ENCODE results near the gene GDI1.

The GDI1 gene

GRCh38 chrX:154439841-154440240, 2.9 kb downstream of the GDI1 start:
- no peak for DNase-seq

DNA sequence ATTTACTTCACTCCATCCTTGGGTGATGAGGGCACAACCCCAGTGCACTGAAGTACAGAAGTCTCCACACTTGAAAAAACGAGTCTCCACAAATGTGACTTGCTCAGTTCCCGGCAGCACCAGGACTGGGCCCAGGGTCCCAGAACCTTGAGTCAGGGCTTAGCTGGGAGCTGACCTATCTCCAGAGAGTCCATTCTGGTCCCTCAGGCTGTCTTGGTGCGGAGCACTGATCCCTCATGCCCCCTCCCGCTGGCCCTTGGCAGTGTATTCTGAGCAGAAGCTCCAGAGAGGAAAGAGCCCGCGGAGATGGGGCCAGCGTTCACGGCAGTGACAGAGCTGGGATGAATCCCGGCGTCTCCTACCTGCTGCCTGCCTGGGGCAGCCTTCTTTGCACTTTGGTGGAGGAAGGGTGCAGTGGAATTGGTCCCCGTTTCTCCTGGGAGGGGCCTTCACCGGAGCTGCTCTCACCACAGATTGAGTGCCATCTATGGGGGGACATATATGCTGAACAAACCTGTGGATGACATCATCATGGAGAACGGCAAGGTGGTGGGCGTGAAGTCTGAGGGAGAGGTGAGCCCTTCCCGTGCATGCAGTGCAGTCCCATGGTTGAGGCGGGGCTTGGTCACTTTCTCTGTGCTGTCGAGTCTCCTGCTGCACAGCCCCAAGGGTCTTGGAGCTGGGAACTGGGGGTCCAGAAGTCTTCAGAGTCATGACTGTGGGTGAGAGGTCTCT, 3.8 kb downstream of the GDI1 start:
- no peak for DNase-seq

- no peak for DNase-seq
Measured at GRCh38 chrX:154441564-154441963, 4.6 kb downstream of the GDI1 start.

DNA sequence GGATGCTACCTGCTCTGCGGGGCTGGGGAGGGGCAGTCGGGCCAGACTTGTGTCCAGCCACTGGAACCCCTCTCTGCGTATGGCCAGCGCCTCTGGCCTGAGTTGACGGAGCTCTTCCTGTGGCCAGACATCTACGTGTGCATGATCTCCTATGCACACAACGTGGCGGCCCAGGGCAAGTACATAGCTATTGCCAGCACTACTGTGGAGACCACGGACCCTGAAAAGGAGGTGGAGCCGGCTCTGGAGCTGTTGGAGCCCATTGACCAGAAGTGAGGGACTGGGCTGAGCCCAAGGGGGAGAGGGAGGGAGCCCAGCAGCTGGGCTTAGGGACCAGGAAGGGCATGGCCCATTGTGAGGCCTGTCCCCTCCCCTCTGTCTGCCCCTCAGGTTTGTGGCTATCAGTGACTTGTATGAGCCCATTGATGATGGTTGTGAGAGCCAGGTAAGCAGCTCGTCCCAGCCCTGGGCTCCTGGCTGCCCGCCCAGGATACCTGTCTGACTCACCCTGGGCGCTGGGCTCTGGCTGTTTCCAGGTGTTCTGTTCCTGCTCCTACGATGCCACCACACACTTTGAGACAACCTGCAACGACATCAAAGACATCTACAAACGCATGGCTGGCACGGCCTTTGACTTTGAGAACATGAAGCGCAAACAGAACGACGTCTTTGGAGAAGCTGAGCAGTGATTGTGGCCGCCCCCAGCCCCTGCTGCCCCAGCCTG, 5.2 kb downstream of the GDI1 start:
- DNase-seq = no peak

DNA sequence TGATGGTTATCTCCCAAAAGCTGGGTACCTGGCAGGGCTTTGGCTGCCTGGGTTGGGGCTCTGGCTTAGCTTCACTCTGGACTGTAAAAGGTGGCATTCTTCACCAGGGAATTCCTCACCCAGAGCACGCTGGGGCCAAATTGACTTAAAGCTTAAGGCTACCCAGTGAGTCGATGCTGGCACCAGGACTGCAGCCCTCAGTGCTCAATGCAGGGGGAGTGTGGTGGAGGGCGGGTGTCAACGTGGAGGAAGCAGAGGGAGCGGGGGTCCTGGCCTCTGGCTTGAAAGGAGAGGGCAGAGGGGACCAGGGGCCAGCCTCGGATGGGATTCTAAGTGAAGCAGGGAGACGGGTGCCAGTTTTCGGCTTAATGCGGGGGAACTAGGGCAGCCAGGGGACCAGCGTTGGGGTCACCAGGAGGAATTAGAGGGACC, 6.5 kb downstream of the GDI1 start:
- DNase-seq = no peak

GRCh38 chrX:154443992-154444754, 7.2 kb downstream of the GDI1 start, which contains the start of gene FAM50A:
FAM50A (plus strand) TSS chrX:154444141; CDS start chrX:154444236, 95 bp downstream.
- peak; percentile 39 for DNase-seq

DNA sequence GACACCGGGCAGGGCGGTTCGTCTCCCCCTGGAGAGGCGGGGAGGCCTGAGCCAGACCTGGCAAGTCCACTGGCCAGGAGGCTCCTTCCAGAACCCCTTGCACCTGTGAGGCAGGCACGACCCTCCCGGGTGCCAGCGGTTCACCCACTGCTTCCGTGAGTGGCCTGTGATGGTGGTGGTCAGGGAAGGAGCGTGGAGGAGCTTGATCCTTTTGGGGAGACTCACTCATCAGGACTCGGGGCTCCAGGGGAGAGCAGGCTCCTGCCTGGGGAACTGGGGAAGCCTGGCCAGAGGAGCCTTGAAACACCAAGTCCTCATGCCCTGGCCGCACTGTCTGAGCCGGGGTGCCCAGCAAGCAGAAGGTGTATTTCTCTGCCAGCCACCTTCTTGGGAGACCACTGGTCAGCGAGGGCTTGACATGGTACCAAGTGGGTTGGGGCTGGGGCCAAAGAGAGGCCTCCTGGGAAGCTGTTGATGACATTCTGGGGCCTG, 7.8 kb downstream of the GDI1 start:
- no peak for DNase-seq

GRCh38 chrX:154445776-154446175, 8.8 kb downstream of the GDI1 start:
- no peak for DNase-seq

DNA sequence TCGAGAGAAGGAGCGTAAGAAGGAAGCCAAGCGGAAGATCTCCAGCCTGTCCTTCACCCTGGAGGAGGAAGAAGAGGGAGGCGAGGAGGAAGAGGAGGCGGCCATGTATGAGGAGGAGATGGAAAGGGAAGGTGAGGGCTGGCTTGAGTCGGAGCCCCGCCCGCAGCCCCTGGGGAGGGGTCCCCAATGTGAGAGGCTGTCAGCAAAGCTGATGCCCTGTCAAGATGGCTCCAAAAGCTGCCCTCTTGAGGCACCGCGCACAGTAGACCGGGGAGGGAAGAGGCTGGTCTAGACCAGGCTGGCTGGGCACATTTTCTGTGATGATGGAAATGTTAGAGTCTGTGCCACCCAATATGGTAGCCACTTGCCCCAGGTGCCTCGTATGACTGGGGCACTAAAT, 9.5 kb downstream of the GDI1 start:
- no peak for DNase-seq

GRCh38 chrX:154448484-154448883, 11.5 kb downstream of the GDI1 start:
- DNase-seq = no peak

- DNase-seq = no peak
Measured at GRCh38 chrX:154449618-154450017, 12.7 kb downstream of the GDI1 start.

DNA sequence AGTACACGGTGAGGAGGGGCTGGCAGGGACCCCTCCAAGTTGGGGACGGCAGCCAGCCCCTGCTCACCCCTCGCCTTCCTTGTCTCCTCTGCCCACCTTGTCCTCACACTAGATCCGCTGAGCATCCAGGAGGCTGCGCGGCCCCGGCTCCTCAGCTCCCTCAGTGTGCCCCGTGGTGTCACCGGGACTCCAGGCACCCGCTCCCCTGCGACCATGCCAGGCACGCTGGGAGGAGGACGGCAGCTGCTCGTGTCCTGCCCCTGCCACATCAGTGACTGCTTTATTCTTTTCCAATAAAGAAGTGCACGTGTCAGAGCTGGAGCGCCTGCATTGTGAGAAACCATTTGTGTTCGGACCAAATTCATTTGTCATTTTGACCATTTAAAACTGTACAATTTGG, 13.4 kb downstream of the GDI1 start:
- no peak for DNase-seq

GRCh38 chrX:154452823-154453222, 15.9 kb downstream of the GDI1 start:
- DNase-seq = no peak

DNA sequence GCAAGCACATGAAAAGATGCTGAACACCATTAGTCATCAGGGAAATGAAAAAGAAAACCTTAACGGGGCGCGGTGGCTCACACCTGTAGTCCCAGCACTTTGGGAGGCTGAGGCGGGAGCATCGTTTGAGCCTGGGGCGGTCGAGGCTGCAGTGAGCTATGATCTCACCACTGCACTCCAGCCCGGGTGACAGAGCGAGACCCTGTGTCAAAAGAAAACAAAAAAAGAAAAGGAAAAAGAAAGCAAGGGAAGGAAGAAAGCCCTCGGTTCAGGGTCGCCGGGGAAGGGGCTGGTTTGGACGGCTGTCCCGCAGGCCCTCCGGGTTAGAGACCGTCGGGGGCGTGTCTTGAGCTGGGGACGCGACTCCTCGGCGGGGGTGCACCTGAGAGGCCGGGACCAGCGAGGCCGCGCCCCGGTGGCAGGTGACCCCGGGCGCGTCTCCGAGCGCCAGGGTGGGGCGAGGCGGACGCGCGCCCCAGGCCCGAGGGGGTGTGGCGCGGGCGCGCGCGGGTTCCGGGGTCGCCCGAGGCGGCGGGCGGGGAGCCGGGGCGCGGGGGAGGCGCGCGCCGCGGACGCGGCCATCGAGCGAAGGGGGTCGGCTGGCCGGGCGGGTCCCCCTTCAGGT, 20.6 kb downstream of the GDI1 start:
- peak; percentile 31 for DNase-seq

DNA sequence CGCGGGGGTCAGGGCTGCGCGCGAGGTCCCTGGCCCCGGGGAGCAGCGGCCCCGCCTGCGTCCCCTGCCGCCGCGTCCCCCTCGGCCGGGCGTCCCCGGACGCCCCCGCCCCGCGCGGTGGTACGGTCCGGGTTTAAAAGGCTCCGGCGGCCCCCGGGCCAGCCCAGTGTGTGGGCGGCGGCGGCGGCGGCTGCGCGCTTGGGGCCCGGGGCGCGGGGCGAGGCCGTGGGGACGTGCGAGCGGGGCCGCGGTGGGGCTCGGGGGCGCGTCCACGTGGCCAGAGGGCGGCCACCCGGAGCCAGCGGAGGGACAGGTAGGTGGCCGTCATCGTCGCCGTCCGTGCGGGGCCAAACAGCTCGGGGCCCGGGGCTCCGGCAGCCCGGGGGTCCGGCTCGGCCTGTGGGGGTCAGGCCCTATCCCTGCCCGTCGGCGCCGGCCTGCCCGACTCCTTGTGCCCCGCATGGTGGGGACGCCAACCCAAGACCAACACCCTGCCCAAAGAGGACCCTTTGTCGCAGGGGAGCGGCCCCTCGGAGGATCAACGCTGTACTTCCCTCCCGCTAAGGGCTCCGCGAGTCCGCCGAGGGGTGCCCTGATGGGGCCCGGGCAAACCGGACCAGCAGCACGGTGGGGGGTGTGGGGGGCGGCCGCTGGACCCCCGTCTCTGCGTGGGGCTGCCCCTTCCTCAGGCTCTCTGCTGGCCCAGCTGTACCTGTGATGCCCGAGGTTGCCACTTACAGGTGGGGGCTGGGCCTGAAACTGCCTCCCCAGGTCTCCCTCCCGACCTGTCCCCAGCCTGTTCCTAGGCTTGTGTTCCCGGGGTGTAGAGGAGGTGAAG, 21.4 kb downstream of the GDI1 start, which contains the start of gene PLXNA3:
Gene PLXNA3, plus strand, starts transcription at position 166 of the 838 bp plus-strand sequence. CDS start 1,903 bp downstream, outside the sequence.
- DNase-seq = peak; percentile 29

DNA sequence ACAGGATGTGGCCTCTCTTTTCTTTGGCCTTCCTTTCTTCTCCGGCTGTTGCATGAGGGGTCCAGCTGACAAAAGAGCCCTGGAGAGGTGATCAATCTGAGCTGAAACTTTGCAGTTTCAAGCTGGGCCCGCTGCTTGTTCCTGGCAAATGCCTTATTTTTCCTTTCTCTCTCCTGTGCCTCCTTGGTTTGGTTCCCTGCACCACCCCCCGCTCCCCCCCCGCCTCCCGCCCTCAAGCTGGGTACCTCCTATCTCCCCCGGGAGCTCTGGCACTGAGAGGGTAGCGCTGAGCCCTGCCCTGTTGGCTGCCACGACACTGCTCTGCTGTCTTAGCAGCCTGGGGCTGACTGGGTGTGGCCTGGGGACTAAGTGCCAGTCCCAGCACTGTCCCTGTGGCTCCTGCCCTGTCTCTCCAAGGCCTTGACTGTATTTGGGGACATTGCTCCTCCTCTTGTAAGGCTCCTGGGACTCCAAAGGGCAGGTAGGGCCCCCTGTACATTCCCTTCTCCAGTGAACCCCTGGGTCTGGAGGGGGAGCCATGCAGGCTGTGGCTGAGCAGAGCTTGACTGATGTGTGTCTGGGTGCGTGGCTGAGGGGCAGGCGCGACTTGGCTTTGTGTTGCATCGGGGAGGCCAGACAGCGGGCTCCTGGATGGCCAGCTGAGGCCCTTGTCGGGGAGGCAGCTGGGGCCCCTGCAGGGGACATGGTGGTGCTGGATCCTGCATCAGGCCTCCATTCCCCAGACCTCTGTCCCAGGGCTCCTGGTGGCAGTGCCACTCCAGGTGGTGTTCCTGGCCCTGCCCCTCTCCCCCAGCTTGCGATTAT, 22.2 kb downstream of the GDI1 start:
- peak; percentile 32 for DNase-seq

GRCh38 chrX:154459832-154460231, 22.9 kb downstream of the GDI1 start:
- DNase-seq = no peak

- DNase-seq = no peak
Measured at GRCh38 chrX:154460326-154460725, 23.4 kb downstream of the GDI1 start.

GRCh38 chrX:154462396-154462795, 25.4 kb downstream of the GDI1 start:
- DNase-seq = no peak

DNA sequence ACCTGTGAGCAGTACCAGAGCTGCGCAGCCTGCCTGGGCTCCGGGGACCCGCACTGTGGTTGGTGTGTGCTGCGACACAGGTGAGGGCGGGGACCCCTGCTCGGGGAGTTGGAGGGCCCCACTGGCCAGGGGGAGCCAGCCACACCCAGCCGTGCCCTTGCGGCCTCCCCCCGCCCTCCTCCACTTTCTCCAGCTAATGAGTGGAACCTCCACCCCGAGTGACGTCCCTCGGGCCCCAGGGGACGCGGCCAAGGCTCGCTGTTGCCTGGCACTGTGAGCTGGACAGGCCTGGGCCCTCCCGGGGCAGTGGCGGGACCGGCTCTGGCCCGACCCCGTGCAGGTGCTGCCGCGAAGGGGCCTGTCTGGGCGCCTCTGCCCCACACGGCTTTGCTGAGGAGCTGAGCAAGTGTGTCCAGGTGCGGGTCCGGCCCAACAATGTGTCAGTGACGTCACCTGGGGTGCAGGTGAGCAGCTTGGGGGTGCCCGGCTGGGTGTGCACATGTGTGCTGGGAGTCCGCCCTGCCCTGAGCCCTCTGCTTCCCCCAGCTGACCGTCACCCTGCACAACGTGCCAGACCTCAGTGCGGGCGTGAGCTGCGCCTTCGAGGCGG, 26.8 kb downstream of the GDI1 start:
- DNase-seq = no peak

All from NCI-H1092 (cell line).